Raji (cell line): ENCODE measurements around the gene PAX5.

Experiments
- POLR2A ChIP-seq: IDR thresholded peaks from 2 replicates; pipeline ENCODE4 v1.6.1; 2011; ENCODE audit warnings: low read depth, low read length, control low read depth; ENCODE audit not compliant: insufficient read depth

PAX5 gene

DNA sequence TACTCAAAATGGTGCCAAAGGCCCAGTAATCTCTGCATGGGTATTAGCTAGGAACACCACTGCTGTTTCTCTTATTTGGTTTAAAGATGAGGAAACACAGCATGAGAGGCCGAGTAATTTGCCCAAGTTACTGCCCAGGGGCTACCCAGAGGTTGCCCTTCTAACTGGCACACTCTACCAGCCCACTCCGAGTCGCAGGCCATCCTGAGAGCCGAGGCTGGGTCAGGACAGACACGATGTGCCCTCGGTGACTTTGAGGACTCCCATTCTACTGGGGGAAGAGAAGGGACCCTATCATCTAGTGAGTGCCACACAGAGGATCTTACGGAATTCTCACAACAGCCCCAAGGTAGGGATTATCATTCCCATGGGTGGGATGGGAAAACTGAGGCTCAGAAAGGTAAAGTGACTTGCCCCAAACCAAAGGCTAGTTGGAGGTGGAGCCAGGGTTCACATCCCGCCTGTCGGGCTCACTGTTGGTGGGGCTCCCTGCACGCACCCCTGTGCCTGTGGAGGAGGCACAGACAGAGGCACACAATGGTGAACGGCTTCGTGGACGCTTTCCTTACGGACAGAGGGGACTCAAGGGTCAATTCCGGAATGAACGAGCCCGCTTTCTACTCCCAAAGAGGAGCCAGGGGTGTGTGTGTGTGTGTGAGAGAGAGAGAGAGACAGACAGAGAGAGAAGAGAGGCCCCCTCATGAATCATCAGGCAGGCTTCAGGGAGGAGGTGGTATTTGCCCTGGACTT lies 236.4 kb downstream of the PAX5 start:
- TF ChIP-seq POLR2A = no peak

DNA sequence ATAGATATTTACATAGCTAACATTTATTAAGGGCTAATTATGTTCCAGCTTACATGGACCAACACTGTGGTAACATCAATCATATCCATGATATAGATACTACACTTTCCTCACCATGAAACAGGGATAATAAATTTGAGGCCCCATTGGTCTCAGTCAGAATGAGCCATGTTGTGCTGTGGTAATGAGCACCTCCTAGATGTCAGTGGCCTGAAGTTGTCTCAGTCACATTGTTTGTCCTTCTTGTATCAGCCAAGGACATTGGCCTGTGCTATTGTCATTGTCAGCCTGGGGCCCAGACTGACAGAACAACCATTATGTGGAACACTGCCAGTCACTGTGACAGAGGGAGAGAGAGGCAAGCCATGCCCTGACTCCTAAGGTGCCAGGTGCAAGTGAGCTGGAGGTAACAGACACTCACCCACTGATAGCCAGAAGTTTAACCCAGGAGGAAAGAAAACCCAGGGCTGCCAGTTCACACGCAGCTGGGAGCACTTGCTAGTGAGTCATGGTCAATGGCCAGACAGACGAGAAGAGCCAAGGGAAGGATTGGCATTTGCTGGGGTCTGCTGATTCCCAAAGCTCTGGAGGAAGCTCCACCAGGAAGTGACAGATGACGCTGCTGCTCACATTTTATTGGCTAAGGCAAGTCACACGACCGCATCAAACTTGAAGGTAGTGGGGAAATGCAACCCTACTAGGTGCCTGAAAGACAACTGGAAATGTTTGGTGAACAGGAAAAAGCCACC lies 237.2 kb downstream of the PAX5 start:
- no peak for TF ChIP-seq POLR2A

DNA sequence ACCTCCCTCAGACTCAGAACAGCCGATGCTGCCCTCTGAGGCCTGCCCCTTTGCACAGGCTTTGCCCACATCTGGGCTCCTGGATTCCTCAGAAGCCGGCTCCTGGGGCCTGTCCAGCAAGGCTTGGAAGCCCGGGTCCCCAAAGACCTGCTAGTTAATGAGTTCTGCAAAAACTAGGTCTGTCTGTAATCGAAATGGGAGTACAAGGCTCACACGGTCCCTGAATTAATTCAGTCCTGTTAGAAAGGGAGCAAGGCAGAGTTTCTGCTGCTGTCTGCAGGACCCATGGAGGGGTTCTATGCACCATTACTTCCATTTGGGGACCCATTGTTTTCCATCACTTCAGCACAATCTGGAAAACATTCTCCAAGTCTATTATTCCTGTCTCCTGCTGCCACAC lies 239.6 kb downstream of the PAX5 start:
- TF ChIP-seq POLR2A = no peak

DNA sequence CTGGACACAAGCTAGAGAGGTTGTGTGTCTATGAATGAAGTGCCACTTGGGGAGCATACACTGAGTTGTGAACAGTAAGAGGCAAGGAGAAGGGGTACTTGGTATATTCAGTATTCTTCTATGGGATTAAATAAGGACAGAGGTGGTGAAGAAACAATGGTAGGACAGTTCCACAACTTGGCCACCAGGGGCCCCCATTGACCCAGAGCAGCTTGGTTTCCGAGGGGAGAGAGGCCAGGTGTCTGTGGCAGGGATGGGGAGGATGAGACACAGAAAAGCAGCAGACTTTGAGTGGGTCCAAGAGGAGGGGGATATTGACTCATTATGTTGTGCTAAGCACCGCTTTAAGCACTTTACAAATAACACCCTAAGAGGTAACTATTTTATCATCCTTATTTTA lies 240.8 kb downstream of the PAX5 start:
- no peak for TF ChIP-seq POLR2A

DNA sequence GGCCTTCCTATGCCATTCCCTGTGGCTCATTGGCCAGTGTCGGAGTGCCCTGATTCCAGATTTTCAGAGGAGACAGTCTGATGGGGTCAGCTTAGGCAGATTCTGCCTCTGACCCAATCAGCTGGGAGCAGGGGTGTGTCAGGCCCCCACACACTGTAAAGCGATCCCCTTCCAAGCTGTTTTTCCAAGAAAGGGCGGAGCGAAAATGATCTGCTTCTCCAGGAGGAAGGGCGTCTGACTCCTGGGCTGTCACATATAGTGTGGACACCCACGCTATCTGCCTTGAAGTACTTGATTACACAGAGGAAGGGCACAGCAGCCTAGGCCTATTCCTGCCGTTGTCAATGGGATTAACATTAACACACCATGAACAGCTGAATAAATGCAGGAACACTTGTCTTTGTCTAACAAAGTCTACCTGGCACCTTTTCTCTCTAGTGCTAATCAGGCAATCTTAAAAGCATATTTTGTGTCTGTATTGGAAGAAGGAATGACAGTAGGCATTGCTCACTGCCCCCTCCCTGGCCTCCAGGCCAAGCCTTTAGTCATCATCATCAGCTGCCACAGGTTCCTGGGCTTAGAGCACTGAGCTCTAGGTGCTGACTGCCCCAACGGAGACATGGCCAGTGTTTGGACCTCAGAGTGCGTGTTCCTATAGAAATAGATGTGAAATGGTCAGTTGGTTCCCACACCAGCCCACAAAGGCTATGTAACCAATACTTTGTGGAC lies 242.7 kb downstream of the PAX5 start:
- no peak for TF ChIP-seq POLR2A

DNA sequence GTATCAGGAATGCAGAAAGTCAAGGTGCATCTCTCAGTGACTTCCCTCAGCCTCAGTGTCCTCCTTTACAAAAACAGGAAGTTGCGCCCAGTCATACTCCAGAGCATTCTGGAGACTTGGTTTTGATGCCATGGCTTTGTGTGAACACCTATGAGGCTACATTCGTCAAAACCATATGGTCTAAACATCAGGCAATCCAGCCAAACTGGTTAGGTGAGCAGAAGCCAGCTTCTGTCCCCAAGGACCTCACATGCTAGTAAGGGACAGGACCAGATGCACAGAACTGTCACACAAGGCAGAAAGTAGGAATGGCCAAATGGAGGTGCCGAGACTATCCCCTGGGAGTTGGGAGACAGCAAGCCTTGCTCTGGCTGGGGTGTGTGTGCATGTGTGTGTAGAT lies 244.2 kb downstream of the PAX5 start:
- TF ChIP-seq POLR2A = no peak

DNA sequence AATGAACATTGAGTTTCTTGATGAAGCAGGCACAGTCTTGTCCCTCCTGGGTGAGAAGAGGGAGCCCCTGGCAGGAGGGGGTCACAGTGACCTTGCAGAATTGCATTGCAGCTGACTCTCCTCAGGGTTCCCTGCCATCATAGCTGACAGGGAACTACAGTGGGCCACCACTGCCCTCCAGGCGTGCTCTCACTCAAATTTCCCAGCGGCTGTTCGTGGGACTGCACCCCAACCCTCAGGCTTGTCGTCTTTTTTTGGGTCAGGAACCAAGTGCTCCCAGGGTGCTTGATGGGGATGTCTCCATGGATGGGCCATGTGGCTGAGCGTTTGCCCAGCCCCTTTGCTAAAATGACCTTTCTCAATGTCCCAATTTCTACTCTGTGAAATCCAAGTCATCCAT lies 245.5 kb downstream of the PAX5 start:
- no peak for TF ChIP-seq POLR2A

DNA sequence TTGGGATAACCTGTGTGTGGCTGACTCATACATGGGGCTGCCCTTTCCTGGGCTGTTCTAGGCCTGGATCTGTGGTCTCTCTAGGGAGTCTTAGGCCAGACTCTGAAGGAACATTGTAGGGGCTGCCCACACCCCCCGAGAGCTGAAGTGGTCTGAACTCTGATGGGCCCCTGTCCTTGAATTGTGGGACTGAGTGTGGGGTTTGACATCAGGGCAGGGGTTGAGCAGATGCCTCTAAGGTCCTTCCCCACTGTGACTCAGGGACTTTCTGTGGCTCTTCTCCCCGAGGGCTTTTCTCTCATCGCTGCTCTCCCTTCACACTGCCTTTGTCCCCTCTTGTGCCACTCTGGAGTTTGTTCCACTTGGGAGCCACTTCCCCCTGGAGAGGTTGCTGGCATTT lies 246.4 kb downstream of the PAX5 start:
- TF ChIP-seq POLR2A = no peak
